HepG2 (cell line): ENCODE data around the gene SLC24A4. TPM values are rescaled to one million over a fixed set of nuclear protein-coding genes. Genes with fewer than 3 reads are reported as not detected.
A peak's percentile ranks its signal among the peaks of the same experiment; 100 is the strongest.

ENCODE experiments used
- AHDC1 ChIP-seq: sonication (generic); formaldehyde crosslinking; IDR thresholded peaks from 2 replicates; pipeline ENCODE4 v1.5.1; 2020; ENCODE audit warnings: mild to moderate bottlenecking, missing genetic modification reagents, borderline replicate concordance
- ARID5B ChIP-seq: IDR thresholded peaks from 2 replicates; pipeline ENCODE4 v1.4.0; 2020; ENCODE audit warnings: mild to moderate bottlenecking, missing genetic modification reagents
- ARNT ChIP-seq: fragments of 450-650 bp; IDR thresholded peaks from 2 replicates; pipeline ENCODE4 v1.6.1; 2017
- ATF3 ChIP-seq: sonication (generic); formaldehyde crosslinking; IDR thresholded peaks from 2 replicates; pipeline ENCODE4 v1.4.0; 2020; ENCODE audit warnings: missing genetic modification reagents
- ELF3 ChIP-seq: IDR thresholded peaks from 2 replicates; pipeline ENCODE4 v1.6.1; 2016; ENCODE audit warnings: missing genetic modification reagents, missing compliant biosample characterization
- GATAD2A ChIP-seq: IDR thresholded peaks from 2 replicates; pipeline ENCODE4 v1.6.1; 2016
- HNF4A ChIP-seq: sonication (generic); formaldehyde crosslinking; IDR thresholded peaks from 2 replicates; pipeline ENCODE4 v1.4.0; 2020; ENCODE audit warnings: missing genetic modification reagents
- KLF9 ChIP-seq: IDR thresholded peaks from 2 replicates; pipeline ENCODE4 v1.6.1; 2016; ENCODE audit warnings: low read depth
- POGZ ChIP-seq: sonication (generic); formaldehyde crosslinking; IDR thresholded peaks from 2 replicates; pipeline ENCODE4 v1.4.0; 2020; ENCODE audit warnings: mild to moderate bottlenecking, missing genetic modification reagents
- SIN3A ChIP-seq: IDR thresholded peaks from 2 replicates; pipeline ENCODE4 v1.6.1; 2011; ENCODE audit warnings: low read depth, mild to moderate bottlenecking, control low read depth, low read length, borderline replicate concordance
- TGIF2 ChIP-seq: IDR thresholded peaks from 2 replicates; pipeline ENCODE4 v1.6.1; 2016; ENCODE audit warnings: control low read depth, missing compliant biosample characterization
- ZBTB43 ChIP-seq: sonication (generic); formaldehyde crosslinking; conservative IDR thresholded peaks from 2 replicates; pipeline ENCODE4 v1.4.0; 2020; ENCODE audit warnings: missing genetic modification reagents
- ZNF12 ChIP-seq: sonication (generic); formaldehyde crosslinking; IDR thresholded peaks from 2 replicates; pipeline ENCODE4 v1.5.0; 2020; ENCODE audit warnings: missing genetic modification reagents
- ZNF563 ChIP-seq: sonication (generic); formaldehyde crosslinking; IDR thresholded peaks from 2 replicates; pipeline ENCODE4 v1.8.0; 2022; ENCODE audit warnings: mild to moderate bottlenecking, moderate library complexity, missing genetic modification reagents
- ZSCAN22 ChIP-seq: sonication (generic); formaldehyde crosslinking; IDR thresholded peaks from 2 replicates; pipeline ENCODE4 v1.4.0; 2020; ENCODE audit warnings: mild to moderate bottlenecking, missing genetic modification reagents
- polyA plus RNA-seq, 8 experiments: library from polyadenylated mRNA; depleted of rRNA in 3 of 8; stranded (reverse) in 7 of 8; unstranded in 1 of 8; fragments of >200 nt; fragmentation: Illumina TruSeq in 4 of 8; extraction: Trizol in 4 of 8; gene quantifications; 2 replicates each; pipeline versions ENCODE4 v1.2.1 to v1.2.3, GENCODE V29; 2011 to 2016; ENCODE audit warnings: low read depth in 4 of 8, missing spikeins in 1 of 8, mixed read lengths in 1 of 8; ENCODE audit not compliant: insufficient read depth in 1 of 8
- total RNA-seq, 5 experiments: library from RNA; depleted of rRNA; stranded (reverse); fragments of >200 nt; fragmentation: Illumina TruSeq; extraction: Trizol; gene quantifications; 2 replicates each; pipeline ENCODE4 v1.2.3, GENCODE V29; 2016; ENCODE audit warnings: low read depth in 1 of 5

The SLC24A4 gene
- total and polyA plus RNA-seq, 2 of the 13 experiments (the other 11 are each of a cell fraction or from before 2014, with no cell fraction given), result not detected

- TF ChIP-seq ZSCAN22, result peak; percentile 92
- peak; percentile 36; the same call in 1 of the 2 replicates for TF ChIP-seq ARID5B
- peak; percentile 26; the same call in 1 of the 2 replicates for TF ChIP-seq AHDC1
- TF ChIP-seq GATAD2A (CRISPR knock-in tag), result peak; percentile 20; the same call in 1 of the 2 replicates
- no peak for TF ChIP-seq POGZ
- no peak for TF ChIP-seq TGIF2 (CRISPR knock-in tag)
- TF ChIP-seq ARNT, result no peak
- no peak for TF ChIP-seq KLF9
- peak; percentile 99 for TF ChIP-seq ZNF563 (CRISPR knock-in tag)
- TF ChIP-seq ZBTB43 (CRISPR knock-in tag), result no peak
- peak; percentile 25; the same call in 1 of the 2 replicates for TF ChIP-seq HNF4A (CRISPR knock-in tag)
- TF ChIP-seq ZNF12 (CRISPR knock-in tag), result peak; percentile 69; the same call in 1 of the 2 replicates
- peak; percentile 20; the same call in 1 of the 2 replicates for TF ChIP-seq ELF3
- no peak for TF ChIP-seq SIN3A
- TF ChIP-seq ATF3 (CRISPR knock-in tag), result peak; percentile 57; the same call in 1 of the 2 replicates
These were observed 149.0 kb downstream of the SLC24A4 start (continued) for GRCh38 chr14:92471919-92472318.
